ENCODE measurements around the gene NSD2. TPM values are rescaled to one million over a fixed set of nuclear protein-coding genes. Genes with fewer than 3 reads are reported as not detected.

The NSD2 gene
- 1 to 10 TPM; 1.8 to 7.2 (median 4.4) TPM for polyA plus RNA-seq

GRCh38 chr4:1870578-1871443 lies at the start of gene NSD2:
Gene NSD2, plus strand, starts transcription at chr4:1871393. Its CDS starts 29,262 bp downstream, at chr4:1900655.
- Mint-ChIP-seq H3K27me3 (ENCODE audit: low read depth in 3 of 3) (peaks cover 7 to 20% (median 15%) of the 10 kb centered on the region in 3 donors), H3K4me3 (peak within 1 kb of the TSS; percentile 83 to 89 (median 87)), H3K36me3 (no peaks in the 10 kb centered on the region), H3K4me1 (peaks cover 18 to 20% of the 10 kb centered on the region in 2 donors), H3K9me3 (no peaks in the 10 kb centered on the region), H3K27ac (peak within 1 kb of the TSS; percentile 92 to 96 (median 95))
- DNase-seq: peak; percentile 82 to 86 (median 84)

GRCh38 chr4:1821679-1822567 lies 49.3 kb upstream of the NSD2 start:
- H3K9me3 Mint-ChIP-seq: no peaks in the 10 kb centered on the region
- peaks cover 17 to 30% (median 20%) of the 10 kb centered on the region in 3 donors for H3K36me3 Mint-ChIP-seq
- H3K27ac Mint-ChIP-seq: no peak overlapping the region
- no peak for DNase-seq
- H3K4me1 Mint-ChIP-seq: no peaks in the 10 kb centered on the region
- H3K4me3 Mint-ChIP-seq: no peak overlapping the region
- H3K27me3 Mint-ChIP-seq (ENCODE audit: low read depth in 3 of 3): peaks cover 0 to 3% (median 1%) of the 10 kb centered on the region in 3 donors

- Mint-ChIP-seq H3K4me1 (no peaks in the 10 kb centered on the region), H3K27ac (no peak overlapping the region), H3K9me3 (no peaks in the 10 kb centered on the region), H3K36me3 (peaks cover 18 to 31% (median 20%) of the 10 kb centered on the region in 3 donors), H3K4me3 (no peak overlapping the region), H3K27me3 (ENCODE audit: low read depth in 3 of 3) (peaks cover 0 to 3% (median 1%) of the 10 kb centered on the region in 3 donors)
- DNase-seq: no peak
Observed at GRCh38 chr4:1822568-1823544, 48.3 kb upstream of the NSD2 start.

DNA sequence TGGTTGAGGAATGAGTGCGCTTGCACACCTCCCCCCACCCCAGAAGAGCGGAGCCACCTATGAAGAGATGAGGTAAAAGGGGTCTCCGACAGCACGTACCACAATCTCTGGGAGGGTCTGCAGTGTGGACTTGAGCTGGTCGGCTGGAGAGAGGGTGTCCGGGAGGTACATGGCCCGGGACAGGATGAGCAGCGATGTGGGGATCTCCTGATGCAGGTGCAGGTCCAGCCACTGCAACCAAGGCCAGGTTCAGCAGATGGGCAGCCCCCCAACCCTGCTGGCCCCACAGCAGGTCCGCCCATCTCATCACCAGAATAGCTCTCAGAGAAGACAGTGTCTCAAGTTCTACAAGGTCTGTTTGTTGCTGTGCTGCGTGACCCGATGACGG lies 47.7 kb upstream of the NSD2 start:
- H3K27me3 Mint-ChIP-seq (ENCODE audit: low read depth in 3 of 3): peaks cover 0 to 3% (median 0%) of the 10 kb centered on the region in 3 donors
- H3K9me3 Mint-ChIP-seq: no peaks in the 10 kb centered on the region
- H3K4me3 Mint-ChIP-seq: no peak overlapping the region
- DNase-seq: no peak
- peaks cover 18 to 31% (median 20%) of the 10 kb centered on the region in 3 donors for H3K36me3 Mint-ChIP-seq
- H3K4me1 Mint-ChIP-seq: no peaks in the 10 kb centered on the region
- H3K27ac Mint-ChIP-seq: no peak overlapping the region

DNA sequence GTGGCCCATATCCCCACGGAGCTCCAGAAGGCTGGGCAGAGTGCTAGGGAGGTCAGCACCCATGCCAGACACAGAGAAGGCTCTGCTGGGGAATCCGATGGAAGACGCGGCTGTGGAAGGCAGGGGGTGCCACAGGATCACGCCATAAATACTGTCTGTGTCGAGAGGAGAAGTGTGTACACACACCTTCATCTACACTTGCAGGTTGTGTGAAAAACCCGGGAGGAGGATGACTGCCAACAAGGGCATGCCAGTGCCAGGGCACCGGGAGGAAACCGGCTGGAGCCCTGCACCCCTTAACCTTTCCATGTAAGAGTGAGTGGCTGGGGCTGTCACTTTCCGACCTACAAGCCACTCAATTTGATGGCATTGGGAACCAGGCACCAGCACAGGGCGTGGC lies 46.4 kb upstream of the NSD2 start:
- no peaks in the 10 kb centered on the region for H3K9me3 Mint-ChIP-seq
- H3K36me3 Mint-ChIP-seq: peaks cover 13 to 27% (median 19%) of the 10 kb centered on the region in 3 donors
- H3K27me3 Mint-ChIP-seq (ENCODE audit: low read depth in 3 of 3): peaks cover 0 to 3% (median 0%) of the 10 kb centered on the region in 3 donors
- H3K27ac Mint-ChIP-seq: no peak overlapping the region
- no peak overlapping the region for H3K4me3 Mint-ChIP-seq
- peaks cover 1 to 3% of the 10 kb centered on the region in 2 donors for H3K4me1 Mint-ChIP-seq
- DNase-seq: no peak

GRCh38 chr4:1825326-1825725 lies 45.9 kb upstream of the NSD2 start:
- peaks cover 0 to 5% (median 0%) of the 10 kb centered on the region in 3 donors for H3K27me3 Mint-ChIP-seq (ENCODE audit: low read depth in 3 of 3)
- peaks cover 2 to 8% of the 10 kb centered on the region in 2 donors for H3K4me1 Mint-ChIP-seq
- no peak overlapping the region for H3K4me3 Mint-ChIP-seq
- H3K27ac Mint-ChIP-seq: no peak overlapping the region
- no peaks in the 10 kb centered on the region for H3K9me3 Mint-ChIP-seq
- H3K36me3 Mint-ChIP-seq: peaks cover 11 to 26% (median 20%) of the 10 kb centered on the region in 3 donors
- DNase-seq: no peak

GRCh38 chr4:1826531-1827350 lies 44.5 kb upstream of the NSD2 start:
- H3K4me1 Mint-ChIP-seq: peaks cover 2 to 8% of the 10 kb centered on the region in 2 donors
- H3K9me3 Mint-ChIP-seq: no peaks in the 10 kb centered on the region
- H3K36me3 Mint-ChIP-seq: peaks cover 11 to 27% (median 24%) of the 10 kb centered on the region in 3 donors
- H3K27me3 Mint-ChIP-seq (ENCODE audit: low read depth in 3 of 3): peaks cover 0 to 5% (median 0%) of the 10 kb centered on the region in 3 donors
- H3K27ac Mint-ChIP-seq: peak overlapping the region in 1 of 6 donors; percentile 58
- no peak for DNase-seq
- H3K4me3 Mint-ChIP-seq: no peak overlapping the region

GRCh38 chr4:1830234-1830633 lies 41.0 kb upstream of the NSD2 start:
- Mint-ChIP-seq H3K9me3 (no peaks in the 10 kb centered on the region), H3K4me1 (peaks cover 2 to 8% of the 10 kb centered on the region in 2 donors), H3K27me3 (ENCODE audit: low read depth in 3 of 3) (peaks cover 0 to 6% (median 0%) of the 10 kb centered on the region in 3 donors), H3K27ac (peak overlapping the region in 1 of 6 donors; percentile 7), H3K36me3 (peaks cover 15 to 25% (median 16%) of the 10 kb centered on the region in 3 donors), H3K4me3 (no peak overlapping the region)
- no peak for DNase-seq

- no peak overlapping the region for H3K4me3 Mint-ChIP-seq
- no peak for DNase-seq
- H3K36me3 Mint-ChIP-seq: peaks cover 15 to 29% (median 16%) of the 10 kb centered on the region in 3 donors
- peaks cover 2 to 8% of the 10 kb centered on the region in 2 donors for H3K4me1 Mint-ChIP-seq
- H3K27ac Mint-ChIP-seq: no peak overlapping the region
- H3K27me3 Mint-ChIP-seq (ENCODE audit: low read depth in 3 of 3): peaks cover 0 to 6% (median 0%) of the 10 kb centered on the region in 3 donors
- no peaks in the 10 kb centered on the region for H3K9me3 Mint-ChIP-seq
Observed at GRCh38 chr4:1830642-1831228, 40.5 kb upstream of the NSD2 start.

DNA sequence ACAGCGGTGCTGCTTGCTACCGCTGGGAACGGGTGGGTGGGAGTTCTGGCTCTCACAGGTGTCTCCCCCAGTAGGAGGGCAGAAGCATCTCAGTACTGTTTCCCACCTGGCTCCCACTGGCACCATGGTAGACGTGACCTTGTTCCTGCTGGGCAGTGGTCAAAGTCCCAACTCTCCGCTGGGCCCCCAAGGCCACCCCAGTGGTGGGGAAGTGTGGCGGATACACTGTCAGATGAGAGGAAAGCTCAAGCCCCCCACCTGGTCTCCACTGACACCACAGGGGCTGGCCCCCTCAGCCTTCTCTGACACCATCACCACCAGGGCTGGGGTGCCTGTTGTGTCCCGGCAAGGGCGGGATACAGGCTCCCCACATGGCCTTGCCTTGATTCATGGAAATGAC lies 39.9 kb upstream of the NSD2 start:
- peaks cover 15 to 29% (median 18%) of the 10 kb centered on the region in 3 donors for H3K36me3 Mint-ChIP-seq
- no peak for DNase-seq
- H3K4me1 Mint-ChIP-seq: peaks cover 2 to 8% of the 10 kb centered on the region in 2 donors
- no peaks in the 10 kb centered on the region for H3K9me3 Mint-ChIP-seq
- H3K4me3 Mint-ChIP-seq: no peak overlapping the region
- peaks cover 0 to 4% (median 0%) of the 10 kb centered on the region in 3 donors for H3K27me3 Mint-ChIP-seq (ENCODE audit: low read depth in 3 of 3)
- no peak overlapping the region for H3K27ac Mint-ChIP-seq

DNA sequence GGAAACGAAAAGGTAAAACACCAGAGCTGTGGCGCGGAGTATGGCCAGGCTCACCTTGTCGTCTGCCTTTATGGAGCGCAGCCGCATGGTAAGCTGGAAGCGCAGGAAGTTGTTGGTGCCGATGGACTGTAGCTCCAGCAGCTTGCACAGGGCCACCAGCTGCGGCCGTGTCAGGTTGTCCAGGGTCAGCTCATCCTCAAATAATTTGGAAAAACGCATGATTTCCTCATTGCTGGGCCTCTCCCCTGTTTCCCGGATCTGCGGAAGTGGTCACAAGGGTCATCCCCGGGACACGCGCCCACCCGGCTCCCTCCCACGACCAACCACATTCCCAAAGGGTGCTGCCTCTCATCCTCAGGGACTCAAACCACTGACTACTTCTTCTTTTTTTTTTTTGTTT lies 38.5 kb upstream of the NSD2 start:
- H3K36me3 Mint-ChIP-seq: peaks cover 12 to 28% (median 19%) of the 10 kb centered on the region in 3 donors
- H3K27me3 Mint-ChIP-seq (ENCODE audit: low read depth in 3 of 3): peaks cover 0 to 4% (median 0%) of the 10 kb centered on the region in 3 donors
- H3K4me3 Mint-ChIP-seq: no peak overlapping the region
- no peak for DNase-seq
- H3K9me3 Mint-ChIP-seq: no peaks in the 10 kb centered on the region
- no peak overlapping the region for H3K27ac Mint-ChIP-seq
- peaks cover 2 to 8% of the 10 kb centered on the region in 2 donors for H3K4me1 Mint-ChIP-seq
